Right lobe of liver (tissue), 4 donors: Measurements from ENCODE around the gene CTPS1.

Experiments
- CTCF ChIP-seq, 4 donors: fragments of 200-600 bp in 3 of 4; fragments of 450-650 bp in 1 of 4; IDR thresholded peaks; one replicate each; pipeline versions ENCODE4 v1.5.1 to v1.8.0; 2016 to 2022; ENCODE audit warnings: antibody characterized with exemption in 4 of 4, mild to moderate bottlenecking in 2 of 4
- POLR2A ChIP-seq: fragments of 450-650 bp; IDR thresholded peaks from one replicate; pipeline ENCODE4 v1.6.1; 2017; ENCODE audit warnings: antibody characterized with exemption, mild to moderate bottlenecking
- donor health status: DM: no; HTN: no; CAD: no.
- donor health status: DM: no; HTN: no; CAD: no.
- donor health status: DM: no; HTN: yes; CAD: no.

GRCh38 chr1:40984066-40984465 lies 4.6 kb downstream of the CTPS1 start:
- TF ChIP-seq CTCF (IDR thresholded peaks at IDR 0.05) (no peak), POLR2A (no peak)
